Stomach (tissue), 9 donors: ENCODE data around the gene CRABP1. TPM values are rescaled to one million over a fixed set of nuclear protein-coding genes. Genes with fewer than 3 reads are reported as not detected.

Experiments used
- DNase-seq, 2 donors: peaks; one replicate each; pipeline versions ENCODE4 v3.0.0 to v3.0.0-alpha.2; 2013 to 2019
- H3K27ac ChIP-seq, 5 donors: fragments of 200-600 bp in 4 of 5; sonication (generic) in 4 of 5; one replicate each; pipeline ENCODE4 v1.5.1; 2013 to 2019; ENCODE audit warnings: mild to moderate bottlenecking in 1 of 5, moderate library complexity in 1 of 5
- H3K27me3 ChIP-seq, 3 donors: fragments of 200-600 bp; sonication (generic); one replicate each; pipeline ENCODE4 v1.5.1; 2017 to 2019; ENCODE audit warnings: mixed run types in 1 of 3
- H3K36me3 ChIP-seq, 4 donors: fragments of 200-600 bp; sonication (generic); 1 replicate in 3 of 4; 2 replicates in 1 of 4; pipeline ENCODE4 v1.5.1; 2016 to 2019
- H3K4me1 ChIP-seq, 4 donors: fragments of 200-600 bp; sonication (generic); one replicate each; pipeline ENCODE4 v1.5.1; 2016 to 2019
- H3K4me3 ChIP-seq, 4 donors: fragments of 200-600 bp; sonication (generic) in 3 of 4; one replicate each; pipeline ENCODE4 v1.5.1; 2016 to 2019; ENCODE audit warnings: mild to moderate bottlenecking in 1 of 4
- H3K9me3 ChIP-seq, 4 donors: fragments of 200-600 bp; sonication (generic); one replicate each; pipeline ENCODE4 v1.5.1; 2016 to 2019
- CTCF ChIP-seq, 7 experiments: fragments of 450-650 bp in 4 of 7; fragments of 200-600 bp in 3 of 7; sonication (generic) in 3 of 7; IDR thresholded peaks; one replicate each; pipeline ENCODE4 v1.5.1; 2016 to 2019; ENCODE audit warnings: antibody characterized with exemption in 7 of 7, control low read depth in 2 of 7, mild to moderate bottlenecking in 1 of 7
- EP300 ChIP-seq: sonication (generic); formaldehyde crosslinking; IDR thresholded peaks from one replicate; pipeline ENCODE4 v1.6.1; 2017; ENCODE audit warnings: antibody characterized with exemption
- POLR2A ChIP-seq, 4 donors: fragments of 450-650 bp; IDR thresholded peaks; one replicate each; pipeline ENCODE4 v1.6.1; 2016; ENCODE audit warnings: antibody characterized with exemption in 4 of 4, control low read depth in 2 of 4, mild to moderate bottlenecking in 1 of 4, moderate library complexity in 1 of 4
- POLR2AphosphoS5 ChIP-seq, 3 donors: sonication (generic); formaldehyde crosslinking; IDR thresholded peaks; one replicate each; pipeline ENCODE4 v1.6.1; 2016; ENCODE audit warnings: antibody characterized with exemption in 3 of 3
- WGBS, 5 donors: extraction: QIAGEN DNeasy Blood & Tissue Kit in 3 of 5; methylation state at CpG; one replicate each; pipeline versions ENCODE4 v1.1.5 to v1.1.7; 2013 to 2018; 5-methylcytosine and 5-hydroxymethylcytosine counted together
- intact Hi-C: fragments of 100-400 bp; cut with DNase I; formaldehyde crosslinking; loops from one replicate; pipeline ENCODE4 v1.15.1; 2023; ENCODE audit warnings: low total_unique reads
- polyA plus RNA-seq, 3 donors: library from polyadenylated mRNA; stranded (reverse); fragments of 200-250 nt; gene quantifications; one replicate each; pipeline ENCODE4 v1.2.3, GENCODE V29; 2013
- total RNA-seq, 5 donors: library from RNA; depleted of rRNA; stranded (reverse); fragments of >200 nt; gene quantifications; one replicate each; pipeline versions ENCODE4 v1.1.0 to v1.2.3, GENCODE V29; 2014 to 2016
- donor health status: healthy with polysubstance abuse.
- donor health status: Bipolar disorder and iron deficiency.
- donor health status: healthy.

The CRABP1 gene
- total and polyA plus RNA-seq, 8 donors, result 0.62 to 4.9 (median 2.8) TPM; not detected in 5

GRCh38 chr15:78389738-78390137 is 49.6 kb downstream of the CRABP1 start:
- Histone ChIP-seq H3K27me3 (peaks cover 0 to 18% (median 3%) of the 10 kb centered on the region in 3 donors), H3K4me3 (no peak overlapping the region), H3K9me3 (no peaks in the 10 kb centered on the region), H3K4me1 (no peaks in the 10 kb centered on the region), H3K27ac (no peak overlapping the region), H3K36me3 (no peaks in the 10 kb centered on the region)
- WGBS, 5 donors, result 80 to 94% (median 88%) methylated on average over 2 of the region's 2 CpGs
- TF ChIP-seq POLR2A (IDR thresholded peaks at IDR 0.05) (no peak), POLR2AphosphoS5 (IDR thresholded peaks at IDR 0.05) (no peak), CTCF (IDR thresholded peaks at IDR 0.05) (no peak), EP300 (no peak)
- intact Hi-C loops, result no loop called here
- no peak for DNase-seq

DNA sequence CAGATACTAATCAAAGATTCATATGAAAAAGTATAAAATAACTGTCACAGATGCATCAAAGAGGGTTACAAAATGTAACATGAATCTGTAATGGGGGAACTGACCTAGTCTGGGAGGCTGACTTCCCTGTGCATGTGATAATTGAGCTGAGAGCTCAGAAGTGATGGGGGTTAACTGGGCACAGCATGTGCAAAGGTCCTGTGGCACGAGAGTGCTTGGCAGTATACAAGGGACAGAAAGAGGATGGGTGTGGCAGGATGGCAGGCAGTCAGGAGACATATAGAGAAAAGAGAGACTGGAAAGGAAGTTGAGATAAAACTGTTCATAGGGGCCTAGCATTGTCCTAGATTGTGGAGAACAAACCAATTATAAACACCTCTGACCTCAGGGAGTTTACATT is 50.1 kb downstream of the CRABP1 start:
- no peaks in the 10 kb centered on the region for H3K9me3 ChIP-seq
- TF ChIP-seq EP300 (no peak), POLR2AphosphoS5 (IDR thresholded peaks at IDR 0.05) (no peak), CTCF (IDR thresholded peaks at IDR 0.05) (no peak), POLR2A (IDR thresholded peaks at IDR 0.05) (no peak)
- H3K27ac ChIP-seq, result no peak overlapping the region
- H3K36me3 ChIP-seq, result no peaks in the 10 kb centered on the region
- H3K27me3 ChIP-seq, result peaks cover 0 to 13% (median 0%) of the 10 kb centered on the region in 3 donors
- peak in 1 of 2 donors; percentile 1 for DNase-seq
- no peaks in the 10 kb centered on the region for H3K4me1 ChIP-seq
- WGBS, 5 donors, result 64 to 90% (median 77%) methylated on average over 1 of the region's 1 CpG
- intact Hi-C loops, result no loop called here
- H3K4me3 ChIP-seq, result no peak overlapping the region

GRCh38 chr15:78390826-78391225 is 50.7 kb downstream of the CRABP1 start:
- Histone ChIP-seq H3K4me3 (no peak overlapping the region), H3K36me3 (no peaks in the 10 kb centered on the region), H3K27me3 (peaks cover 0 to 10% (median 0%) of the 10 kb centered on the region in 3 donors), H3K9me3 (no peaks in the 10 kb centered on the region), H3K27ac (no peak overlapping the region), H3K4me1 (no peaks in the 10 kb centered on the region)
- no peak for TF ChIP-seq POLR2A (IDR thresholded peaks at IDR 0.05)
- TF ChIP-seq POLR2AphosphoS5 (IDR thresholded peaks at IDR 0.05), result no peak
- no peak for TF ChIP-seq CTCF (IDR thresholded peaks at IDR 0.05)
- TF ChIP-seq EP300, result no peak
- intact Hi-C loops, result no loop called here
- peak in 1 of 2 donors; percentile 1 for DNase-seq
- 81 to 90% (median 89%) methylated on average over 3 of the region's 3 CpGs for WGBS, 5 donors

DNA sequence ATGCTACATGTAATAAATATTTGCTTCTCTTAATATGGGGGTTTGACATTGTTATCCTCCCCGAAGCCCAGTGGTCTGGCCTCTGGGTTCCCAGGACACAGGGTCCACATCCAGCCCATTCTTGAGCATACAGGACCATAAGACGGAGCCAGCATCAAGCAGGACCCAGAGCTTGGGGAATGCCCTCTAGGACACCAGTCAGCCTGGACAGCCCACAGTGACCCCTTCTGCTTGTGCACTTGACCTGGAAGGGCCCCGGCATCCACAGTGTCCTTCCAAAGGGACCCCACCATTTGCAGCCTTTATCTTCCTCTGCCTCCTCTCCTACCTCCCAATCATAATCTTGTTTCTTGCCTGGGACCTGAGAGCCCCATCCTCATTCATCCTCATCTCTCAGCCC is 51.6 kb downstream of the CRABP1 start:
- Histone ChIP-seq H3K36me3 (no peaks in the 10 kb centered on the region), H3K4me3 (no peak overlapping the region), H3K9me3 (no peaks in the 10 kb centered on the region), H3K27ac (no peak overlapping the region), H3K4me1 (peaks cover 0 to 6% (median 2%) of the 10 kb centered on the region in 4 donors), H3K27me3 (peaks cover 0 to 10% (median 0%) of the 10 kb centered on the region in 3 donors)
- WGBS, 5 donors, result 89 to 97% (median 96%) methylated on average over 3 of the region's 3 CpGs
- intact Hi-C loops, result no loop called here
- no peak for DNase-seq
- no peak for TF ChIP-seq POLR2AphosphoS5 (IDR thresholded peaks at IDR 0.05)
- TF ChIP-seq POLR2A (IDR thresholded peaks at IDR 0.05), result no peak
- no peak for TF ChIP-seq CTCF (IDR thresholded peaks at IDR 0.05)
- TF ChIP-seq EP300, result no peak
